ENCODE data around the gene CORO7. TPM values are rescaled to one million over a fixed set of nuclear protein-coding genes. Genes with fewer than 3 reads are reported as not detected.
"Not testable (repeated sequence)": the region's sequence is repeated elsewhere in the genome, so short reads cannot be mapped to it uniquely, and the experiment has no call there.

CORO7 gene
- total RNA-seq, 1 experiment from 2014 or later = 51.0 TPM

DNA sequence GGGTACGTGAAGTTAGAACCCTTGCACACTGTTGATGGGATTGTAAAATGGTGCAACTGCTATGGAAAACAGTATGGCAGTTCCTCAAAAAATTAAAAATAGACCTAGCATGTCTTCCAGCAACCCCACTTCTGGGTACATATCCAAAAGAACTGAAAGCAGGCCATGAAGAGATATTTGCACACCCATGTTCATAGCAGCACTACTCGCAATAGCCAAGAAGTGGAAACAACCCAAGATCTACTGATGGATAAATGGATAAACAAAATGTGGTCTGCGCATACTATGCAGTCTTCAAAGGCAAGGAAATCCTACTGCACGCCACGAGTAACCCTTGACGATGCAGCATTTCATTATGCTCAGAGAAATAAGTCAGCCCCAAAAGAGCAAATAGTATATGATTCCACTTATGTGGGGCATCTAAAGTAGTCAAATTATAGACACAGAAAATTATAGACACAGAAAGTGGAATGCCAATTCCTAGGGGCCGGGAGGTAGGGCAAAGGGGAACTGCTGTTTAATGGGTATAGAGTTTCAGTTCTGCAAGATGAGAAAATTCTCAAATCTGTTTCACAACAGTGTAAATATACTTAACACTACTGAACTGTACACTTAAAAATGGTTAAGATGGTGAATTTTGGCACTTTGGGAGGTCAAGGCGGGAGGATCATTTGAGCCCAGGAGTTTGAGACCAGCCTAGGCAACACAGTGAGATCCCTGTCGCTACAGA, 17.2 kb downstream of the CORO7 start:
- no peaks in the 10 kb centered on the region for H3K9me3 Mint-ChIP-seq (ENCODE audit: low read depth, unreplicated experiment)
- DNase-seq = no peak
- H3K4me1 Mint-ChIP-seq (ENCODE audit: low read depth, unreplicated experiment) = no peaks in the 10 kb centered on the region
- CTCF ChIA-PET = interaction anchor here (0.6 to 0.7 kb wide), 3 partner anchors 88 to 185 kb away, joined by 3 to 5 read pairs (median 4); no protein-coding TSS in a partner anchor
- H3K27me3 Mint-ChIP-seq (ENCODE audit: unreplicated experiment) = no peaks in the 10 kb centered on the region
- H3K36me3 Mint-ChIP-seq (ENCODE audit: insufficient read depth, unreplicated experiment) = peaks cover 31% of the 10 kb centered on the region
- no peak for TF ChIP-seq CTCF (IDR thresholded peaks at IDR 0.05; ENCODE audit: unreplicated experiment)
- TSS peak; percentile 12 for BruUV-seq (replicated peaks)
- no peak overlapping the region for H3K4me3 Mint-ChIP-seq (ENCODE audit: low read depth, unreplicated experiment)
- H3K27ac Mint-ChIP-seq (ENCODE audit: unreplicated experiment) = no peak overlapping the region
- intact Hi-C loops (cut with micrococcal nuclease; ENCODE audit: unreplicated experiment) = no loop called here

GRCh38 chr16:4395055-4395726, 21.2 kb downstream of the CORO7 start:
- no peak for DNase-seq
- peaks cover 14% of the 10 kb centered on the region for H3K4me1 Mint-ChIP-seq (ENCODE audit: low read depth, unreplicated experiment)
- no peaks in the 10 kb centered on the region for H3K27me3 Mint-ChIP-seq (ENCODE audit: unreplicated experiment)
- CTCF ChIA-PET = no interaction called here
- intact Hi-C loops (cut with micrococcal nuclease; ENCODE audit: unreplicated experiment) = no loop called here
- H3K36me3 Mint-ChIP-seq (ENCODE audit: insufficient read depth, unreplicated experiment) = peaks cover 38% of the 10 kb centered on the region
- TF ChIP-seq CTCF (IDR thresholded peaks at IDR 0.05; ENCODE audit: unreplicated experiment) = no peak
- no peak overlapping the region for H3K27ac Mint-ChIP-seq (ENCODE audit: unreplicated experiment)
- BruUV-seq (replicated peaks) = no TSS peak
- no peak overlapping the region for H3K4me3 Mint-ChIP-seq (ENCODE audit: low read depth, unreplicated experiment)
- H3K9me3 Mint-ChIP-seq (ENCODE audit: low read depth, unreplicated experiment) = no peaks in the 10 kb centered on the region

- H3K4me3 Mint-ChIP-seq (ENCODE audit: low read depth, unreplicated experiment); DNase-seq; intact Hi-C loops (cut with micrococcal nuclease; ENCODE audit: unreplicated experiment); H3K9me3 Mint-ChIP-seq (ENCODE audit: low read depth, unreplicated experiment); H3K27me3 Mint-ChIP-seq (ENCODE audit: unreplicated experiment); BruUV-seq (replicated peaks): not testable (repeated sequence)
- CTCF ChIA-PET = interaction anchor here (0.7 to 4.8 kb wide), 6 partner anchors 9 to 104 kb away, joined by 3 to 38 read pairs (median 6); no protein-coding TSS in a partner anchor
- Mint-ChIP-seq H3K4me1 (ENCODE audit: low read depth, unreplicated experiment) (peaks cover 14% of the 10 kb centered on the region), H3K36me3 (ENCODE audit: insufficient read depth, unreplicated experiment) (peaks cover 38% of the 10 kb centered on the region), H3K27ac (ENCODE audit: unreplicated experiment) (peak overlapping the region; percentile 79)
Observed at GRCh38 chr16:4393850-4394249, 22.5 kb downstream of the CORO7 start.

DNA sequence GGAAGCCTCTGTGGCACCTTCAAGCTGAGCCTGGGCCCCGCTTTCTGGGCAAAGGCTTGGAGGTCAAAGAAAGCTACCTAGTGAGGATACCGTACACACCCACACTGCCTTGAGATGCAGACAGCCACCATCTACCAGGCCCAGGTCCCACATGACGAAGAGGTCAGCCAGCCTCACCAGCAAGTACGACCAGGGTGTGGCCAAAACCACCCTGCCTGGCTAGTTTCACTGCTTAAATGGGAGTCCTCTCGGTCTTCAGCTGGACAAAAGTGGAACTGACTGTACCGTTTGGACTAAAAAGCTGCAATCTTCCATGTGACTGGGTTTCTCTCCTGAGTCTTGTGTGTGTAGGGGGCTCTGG, 23.2 kb downstream of the CORO7 start:
- Mint-ChIP-seq H3K9me3 (ENCODE audit: low read depth, unreplicated experiment) (no peaks in the 10 kb centered on the region), H3K27me3 (ENCODE audit: unreplicated experiment) (no peaks in the 10 kb centered on the region), H3K27ac (ENCODE audit: unreplicated experiment) (peak overlapping the region; percentile 79), H3K4me1 (ENCODE audit: low read depth, unreplicated experiment) (peaks cover 14% of the 10 kb centered on the region), H3K36me3 (ENCODE audit: insufficient read depth, unreplicated experiment) (peaks cover 38% of the 10 kb centered on the region), H3K4me3 (ENCODE audit: low read depth, unreplicated experiment) (peak overlapping the region; percentile 41)
- CTCF ChIA-PET = interaction anchor here (0.6 to 4.8 kb wide), 9 partner anchors 10 to 178 kb away, joined by 3 to 38 read pairs (median 4); no protein-coding TSS in a partner anchor
- no TSS peak for BruUV-seq (replicated peaks)
- DNase-seq = peak; percentile 78
- TF ChIP-seq CTCF (IDR thresholded peaks at IDR 0.05; ENCODE audit: unreplicated experiment) = no peak
- intact Hi-C loops (cut with micrococcal nuclease; ENCODE audit: unreplicated experiment) = no loop called here

Measured in Calu3 (cell line).